GM18499 (cell line): ENCODE results near the gene MAST4.
"Not testable (repeated sequence)": the region's sequence is repeated elsewhere in the genome, so short reads cannot be mapped to it uniquely, and the experiment has no call there.

Source experiments
- ATAC-seq: cut with Tn5 transposase; IDR thresholded peaks from one replicate; pipeline ENCODE4 v1.9.1; 2021; ENCODE audit warnings: moderate number of reproducible peaks; ENCODE audit not compliant: insufficient read depth, unreplicated experiment

Gene MAST4

DNA sequence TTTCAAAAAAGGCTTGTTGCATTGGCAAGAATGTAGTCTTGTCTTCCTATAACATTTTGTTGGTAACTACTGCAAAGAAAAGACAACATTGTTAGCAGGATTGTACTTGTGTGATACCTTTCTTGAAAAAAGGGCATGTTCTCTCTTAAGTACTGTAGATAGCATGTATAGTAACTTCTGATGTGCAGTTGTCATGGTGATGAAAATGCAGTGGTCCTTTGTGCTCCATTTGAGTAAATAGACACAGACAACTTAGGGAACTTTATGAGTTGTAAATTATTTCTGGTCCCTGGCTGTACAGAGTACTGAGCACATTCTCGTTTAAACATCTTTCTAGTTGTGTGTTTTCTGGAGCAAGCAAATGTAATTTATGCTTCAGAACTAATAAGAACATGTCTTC is 497.1 kb downstream of the MAST4 start:
- no peak for ATAC-seq

DNA sequence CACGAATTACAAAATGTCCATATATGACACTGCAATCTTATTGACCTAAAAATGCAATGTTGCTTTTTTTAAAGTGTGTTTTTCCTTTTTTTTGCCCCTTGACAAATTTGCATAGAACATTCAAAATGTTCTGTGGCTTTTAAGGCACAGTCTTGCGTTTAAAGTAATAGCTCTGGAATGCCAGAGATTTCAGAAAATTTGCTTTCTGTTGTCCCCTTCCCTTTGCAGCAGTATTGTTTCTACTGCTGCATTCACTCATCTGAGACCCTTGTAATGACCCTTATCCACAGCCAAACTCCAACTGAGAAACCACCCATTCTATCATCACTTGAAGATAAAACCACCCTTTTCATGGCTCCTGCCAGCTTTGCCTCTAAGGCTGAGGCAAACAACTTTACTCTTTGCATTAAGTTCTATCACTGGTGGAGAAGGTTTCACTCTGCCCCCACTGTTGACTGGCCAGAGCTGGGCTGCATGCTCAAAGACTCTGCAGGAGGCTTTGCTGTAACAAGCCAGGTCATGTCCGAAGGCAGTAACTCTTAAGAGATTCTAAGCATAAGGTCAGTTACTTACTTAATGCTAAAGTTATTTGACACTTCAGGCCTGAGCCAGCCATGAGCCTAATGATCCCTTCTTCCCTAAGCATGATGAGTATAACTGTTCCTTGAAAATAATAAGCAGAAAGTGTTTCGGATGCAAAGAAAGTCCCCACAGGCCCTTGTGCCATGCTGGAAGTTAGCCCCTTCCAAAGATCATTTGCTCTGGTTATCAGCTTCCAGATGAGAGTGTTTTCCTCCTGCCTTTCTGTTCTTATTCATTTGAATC is 498.5 kb downstream of the MAST4 start:
- no peak for ATAC-seq

DNA sequence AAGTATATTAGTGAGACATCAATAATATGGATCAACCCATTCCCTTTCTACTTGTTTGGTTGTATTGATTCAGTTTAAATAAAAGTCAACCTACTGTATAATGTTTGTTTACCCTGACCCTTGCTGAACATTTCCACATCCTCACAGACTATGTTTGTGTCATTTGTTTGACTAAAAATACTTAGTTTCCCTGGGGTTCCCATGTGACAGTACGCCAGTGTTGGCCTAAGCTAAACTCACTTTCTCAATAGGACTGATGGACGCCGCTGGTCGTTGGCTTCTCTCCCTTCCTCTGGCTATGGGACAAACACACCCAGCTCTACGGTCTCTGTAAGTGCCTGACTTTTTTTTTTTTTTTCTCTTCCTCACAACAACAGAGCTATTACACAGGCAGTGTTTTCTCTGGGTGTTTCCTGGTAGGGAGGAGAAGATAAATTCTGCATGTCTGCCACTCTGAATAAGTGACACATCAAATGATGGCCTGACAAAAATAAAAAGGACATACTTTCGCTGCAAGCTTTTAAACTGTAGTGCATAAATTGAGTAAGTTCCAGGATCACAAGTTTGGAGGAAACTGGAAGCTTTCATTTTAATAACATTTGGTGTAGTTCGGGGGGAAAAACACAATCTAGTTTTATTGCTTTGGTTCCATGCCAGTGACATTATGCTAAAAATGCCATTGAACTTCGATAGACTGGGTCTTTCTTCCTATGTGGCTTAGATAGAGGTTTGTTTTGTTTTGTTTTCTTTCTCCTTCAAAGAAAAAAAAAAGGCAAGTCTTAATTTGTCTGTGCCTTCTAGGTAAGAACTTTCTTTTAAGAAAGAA is 499.4 kb downstream of the MAST4 start:
- ATAC-seq = no peak

DNA sequence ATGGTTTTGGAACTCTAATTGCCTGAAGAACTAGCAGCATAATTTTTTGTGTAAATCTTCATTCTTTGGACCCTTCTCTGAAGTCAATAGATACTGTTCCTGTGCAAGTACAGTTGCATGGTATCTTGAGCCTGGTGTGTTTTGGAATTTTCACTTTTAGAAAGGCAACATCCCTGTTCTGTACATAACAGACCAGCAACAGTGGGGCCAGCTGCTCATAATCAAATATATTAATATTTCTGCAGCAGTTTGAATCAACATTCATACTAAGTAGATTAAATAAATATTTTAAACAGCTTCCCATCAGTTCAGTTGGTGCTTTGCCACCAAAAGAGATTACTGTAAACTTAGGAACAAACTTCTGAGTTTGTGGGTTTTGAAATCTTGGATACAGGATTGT is 502.5 kb downstream of the MAST4 start:
- ATAC-seq = no peak

DNA sequence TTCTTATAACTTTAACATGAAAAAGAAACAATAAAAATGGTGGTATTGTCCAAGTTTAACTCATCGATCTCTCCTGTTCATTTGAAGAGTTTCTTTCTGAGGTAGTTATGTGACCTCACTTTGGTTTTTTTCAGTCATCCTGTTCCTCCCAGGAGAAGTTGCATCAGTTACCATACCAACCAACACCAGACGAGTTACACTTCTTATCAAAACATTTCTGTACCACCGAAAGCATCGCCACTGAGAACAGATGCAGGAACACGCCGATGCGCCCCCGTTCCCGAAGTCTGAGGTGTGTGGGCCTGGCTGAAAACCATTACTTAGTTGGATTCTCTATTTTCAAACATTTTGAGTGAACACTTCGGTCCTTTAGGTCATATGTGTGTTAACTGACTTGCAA is 504.1 kb downstream of the MAST4 start:
- no peak for ATAC-seq

DNA sequence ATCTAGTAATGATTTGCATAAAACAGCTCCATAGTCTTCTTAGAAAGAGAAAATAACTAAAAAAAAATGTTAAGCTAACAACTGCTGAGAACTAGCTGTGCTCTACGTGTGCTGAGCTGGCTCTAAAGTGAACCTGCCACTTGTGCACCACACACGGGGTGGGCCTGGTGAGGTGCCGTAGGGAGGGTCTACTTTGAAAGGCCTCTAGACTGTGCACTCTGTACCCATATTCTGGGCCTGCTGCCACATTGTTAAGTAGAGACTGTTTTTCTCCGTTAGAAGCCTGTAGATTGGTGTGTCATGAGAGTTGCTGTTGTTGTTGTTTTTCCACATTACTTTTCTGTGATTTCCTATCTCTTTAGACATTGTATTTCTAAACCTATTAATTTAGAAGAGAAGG is 506.5 kb downstream of the MAST4 start:
- no peak for ATAC-seq

DNA sequence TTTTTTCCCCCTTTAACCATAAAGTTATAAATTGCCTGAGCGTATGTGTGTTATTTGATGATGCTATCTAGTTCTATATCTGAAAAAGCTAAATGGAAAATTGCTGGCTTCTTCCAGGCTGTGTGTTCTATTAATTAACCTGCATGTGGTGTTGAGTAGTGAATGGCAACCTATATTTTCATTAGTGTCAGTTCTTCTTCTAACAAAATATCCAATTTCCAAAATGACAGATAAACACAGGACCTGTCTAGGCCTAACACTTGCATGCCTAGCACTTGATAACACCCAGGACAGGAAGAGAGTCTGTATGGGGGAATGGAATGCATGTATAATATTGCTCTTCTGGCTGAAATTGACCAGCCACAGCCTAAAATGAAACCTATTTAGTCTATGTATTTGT is 508.7 kb downstream of the MAST4 start:
- no peak for ATAC-seq

DNA sequence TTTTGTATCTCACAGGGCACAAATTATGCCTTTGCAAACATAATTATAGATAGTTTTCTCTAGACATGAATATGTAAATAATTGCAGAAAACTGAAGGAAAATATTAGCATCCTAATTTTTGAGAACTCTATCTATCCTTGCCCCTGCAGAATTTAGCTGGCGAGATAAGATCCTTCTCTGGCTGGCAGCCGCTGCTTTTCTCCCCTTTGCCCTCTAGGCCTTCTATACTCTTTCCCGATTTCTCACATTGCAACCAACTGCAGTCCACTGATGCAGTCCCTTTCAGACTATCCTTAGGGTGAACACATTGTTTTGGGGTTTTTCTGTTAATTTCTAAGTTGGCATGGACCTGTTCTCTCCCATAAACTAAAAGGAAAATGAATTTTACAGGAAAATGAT is 509.1 kb downstream of the MAST4 start:
- no peak for ATAC-seq

DNA sequence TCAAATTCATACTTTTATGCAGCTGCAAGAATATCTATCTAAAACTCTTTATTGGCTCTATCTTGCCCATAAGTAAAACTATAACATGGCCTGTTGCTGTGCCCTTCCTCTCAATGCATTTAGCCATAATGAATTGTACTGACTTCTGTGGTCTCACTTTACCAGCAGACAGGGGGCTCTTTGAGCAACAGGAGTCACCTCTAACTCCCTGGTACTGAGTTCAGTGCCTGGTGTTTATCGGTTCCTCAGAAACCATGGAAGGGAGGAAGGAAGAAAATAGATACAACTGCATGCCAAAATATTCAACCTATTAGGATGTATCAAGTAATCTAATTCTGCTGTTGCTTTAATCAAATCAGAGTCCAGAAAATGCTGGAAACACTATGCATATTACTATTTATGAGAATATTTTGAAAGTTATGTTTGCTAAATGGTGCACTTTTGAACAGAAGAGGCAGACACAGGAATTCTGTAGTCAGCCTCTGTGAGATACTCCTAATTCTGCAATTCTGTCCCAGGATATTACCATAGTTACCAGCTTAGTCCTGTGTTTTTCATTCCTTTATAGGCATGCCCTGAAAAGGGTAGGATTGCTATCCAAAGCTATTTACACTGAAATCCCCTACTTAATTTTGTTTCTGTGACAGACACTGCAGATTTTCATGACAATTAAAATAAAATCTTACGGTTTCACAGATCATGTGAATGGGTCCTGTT is 510.6 kb downstream of the MAST4 start:
- ATAC-seq = no peak

DNA sequence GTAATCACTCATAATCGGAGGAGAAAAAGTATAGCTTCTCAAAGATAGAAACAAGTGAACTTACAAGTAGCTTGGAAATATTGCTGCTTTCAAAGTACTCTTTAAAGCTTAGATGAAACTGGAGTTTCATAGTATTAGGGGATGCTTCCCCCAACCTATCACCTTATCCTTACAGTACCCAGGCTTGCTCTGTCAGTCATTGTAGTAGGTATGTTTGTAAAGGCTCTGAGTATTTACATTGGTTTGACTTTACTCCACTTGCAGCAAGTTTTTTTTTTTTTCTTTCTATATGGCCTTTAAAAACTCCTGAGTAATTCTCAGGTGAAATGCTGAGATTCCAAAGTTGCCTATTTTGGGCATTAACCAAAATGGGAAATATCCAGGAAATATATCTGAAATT is 515.6 kb downstream of the MAST4 start:
- no peak for ATAC-seq

DNA sequence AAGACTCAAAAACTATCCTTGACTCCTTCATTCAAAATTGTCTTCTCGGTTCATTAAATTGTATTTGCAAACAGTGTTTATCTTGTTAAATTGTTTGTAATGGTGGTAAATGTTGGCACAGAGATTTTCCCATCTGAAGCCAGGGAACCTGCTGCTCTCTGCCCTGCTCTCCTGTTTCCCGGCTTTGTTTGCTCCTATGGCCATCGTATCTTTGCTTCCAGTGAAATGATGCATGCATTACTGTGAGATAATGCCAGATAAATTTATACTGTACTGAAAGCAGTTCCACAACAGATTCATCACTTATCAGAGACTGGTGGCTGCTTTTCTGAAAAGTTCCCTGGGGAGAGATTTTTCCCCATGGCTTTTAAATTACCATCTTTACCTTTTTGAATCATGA is 519.1 kb downstream of the MAST4 start:
- no peak for ATAC-seq

DNA sequence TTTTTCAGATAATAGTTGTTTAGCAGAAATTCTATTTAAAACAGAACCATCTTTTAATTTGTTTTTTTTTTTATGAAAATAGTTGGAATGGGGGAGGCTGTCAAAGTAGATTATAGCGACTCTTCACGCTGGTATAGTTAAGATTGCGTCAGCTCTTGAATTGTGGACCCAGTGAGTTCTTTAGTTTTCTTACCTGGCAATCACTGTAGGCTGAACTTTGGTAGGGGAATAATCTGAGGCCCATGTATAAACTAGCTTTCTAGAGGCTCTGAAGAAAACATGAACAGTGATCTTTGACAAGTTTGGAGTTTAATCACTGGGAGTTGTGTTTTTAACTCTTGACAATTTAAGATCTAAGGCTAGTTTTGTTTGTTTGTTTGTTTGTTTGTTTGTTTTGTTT is 519.6 kb downstream of the MAST4 start:
- ATAC-seq = no peak

DNA sequence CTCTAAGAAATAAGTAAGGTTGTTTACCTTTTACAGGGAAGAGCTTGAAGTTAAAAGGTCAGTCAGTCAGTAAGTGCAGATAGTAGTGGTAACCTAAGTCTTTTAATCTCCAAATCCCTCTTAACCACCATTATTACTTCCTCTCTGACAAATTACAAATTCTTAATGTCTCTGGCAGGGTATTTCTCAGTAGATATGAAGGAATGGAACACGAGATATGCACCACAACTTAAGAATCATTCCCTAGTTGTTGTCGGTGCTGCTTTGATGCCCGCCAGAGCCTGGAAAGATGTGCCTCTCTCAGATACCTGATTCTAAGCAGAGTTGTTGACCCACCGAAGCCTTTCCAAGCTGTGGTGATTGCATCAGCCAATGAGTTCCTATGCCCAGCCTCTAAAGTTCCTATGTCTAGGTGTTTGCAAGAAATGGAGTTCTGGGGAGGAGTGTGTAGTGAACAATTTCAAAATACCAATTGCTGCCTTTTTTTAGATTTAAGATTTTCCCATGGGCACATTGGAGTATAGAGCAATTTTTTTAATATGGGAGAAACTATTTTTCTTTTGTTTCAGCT is 521.9 kb downstream of the MAST4 start:
- ATAC-seq = no peak

DNA sequence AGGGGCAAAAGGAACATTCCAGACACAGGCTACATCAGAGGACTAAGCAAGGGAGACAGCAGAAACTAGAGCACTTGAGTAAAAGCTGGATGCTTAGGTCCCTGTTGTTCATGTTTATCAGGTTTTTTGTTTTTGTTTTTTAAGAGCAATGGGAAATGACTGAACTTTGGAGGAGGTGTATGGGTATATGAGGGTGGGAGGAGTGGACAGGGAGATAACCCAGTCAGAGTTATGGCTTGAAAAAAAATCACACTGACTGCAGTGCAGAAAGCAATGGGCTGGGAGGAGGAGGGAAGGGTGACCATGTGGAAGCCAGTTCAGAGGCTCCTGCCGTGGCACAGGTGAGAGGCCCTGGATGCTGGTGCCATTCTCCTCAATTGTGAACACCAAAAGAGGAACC is 522.8 kb downstream of the MAST4 start:
- no peak for ATAC-seq

DNA sequence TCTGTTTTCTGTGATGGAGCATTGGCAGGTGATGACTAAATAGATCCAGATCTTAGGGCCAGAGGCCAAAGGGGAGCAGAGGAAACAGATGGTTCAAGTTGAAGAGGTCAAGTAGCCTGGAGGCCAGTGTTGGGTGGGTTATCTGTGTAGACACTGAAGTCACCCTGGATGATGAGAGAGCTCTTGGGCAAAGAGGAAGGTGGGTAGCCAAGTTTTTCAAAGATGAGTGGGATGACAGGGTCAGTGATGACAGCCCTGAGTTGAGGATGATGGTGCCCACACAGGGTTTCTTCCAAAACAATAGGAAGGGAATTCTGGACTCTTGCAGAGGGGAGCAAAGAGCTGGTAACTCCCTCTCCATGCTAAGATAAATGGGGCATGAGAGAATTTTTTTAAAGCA is 523.8 kb downstream of the MAST4 start:
- ATAC-seq = no peak

DNA sequence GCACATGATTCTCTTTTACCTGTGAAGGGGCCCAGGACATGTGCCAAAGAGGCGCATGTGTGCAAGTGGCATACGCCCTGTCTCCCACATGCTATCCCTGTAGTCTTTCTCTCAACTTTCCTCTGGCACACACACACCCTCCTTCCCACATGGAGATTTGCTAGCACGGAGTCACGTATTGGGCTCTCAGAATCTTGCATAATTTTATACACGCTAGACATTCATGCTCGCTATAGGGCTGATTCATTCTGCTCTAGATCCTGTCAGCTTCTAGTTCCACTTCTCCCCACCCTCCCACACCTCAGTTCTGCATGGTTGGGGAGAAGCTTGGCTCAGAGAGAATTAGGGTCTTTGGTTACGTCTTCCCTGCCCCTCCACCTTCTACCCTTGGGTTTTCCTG is 527.6 kb downstream of the MAST4 start:
- ATAC-seq = no peak

DNA sequence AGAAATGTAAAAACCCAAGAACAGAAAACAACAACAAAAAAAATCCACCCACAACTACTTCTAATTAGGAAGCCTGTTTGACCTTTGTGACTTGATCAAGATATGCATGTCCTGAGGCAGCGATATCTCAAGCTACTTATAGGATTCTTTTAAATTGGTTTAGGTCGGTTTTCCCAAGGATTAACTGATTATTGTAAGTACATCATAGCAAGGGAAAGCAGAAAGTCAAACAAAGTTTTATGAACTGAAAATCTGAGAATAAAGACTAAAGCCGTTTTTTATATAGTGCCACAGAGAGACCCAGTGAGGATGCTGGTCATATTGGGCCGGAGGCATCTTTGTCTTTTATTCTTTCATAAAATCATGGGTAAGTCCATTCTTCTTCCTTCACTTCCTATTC is 528.4 kb downstream of the MAST4 start:
- no peak for ATAC-seq

DNA sequence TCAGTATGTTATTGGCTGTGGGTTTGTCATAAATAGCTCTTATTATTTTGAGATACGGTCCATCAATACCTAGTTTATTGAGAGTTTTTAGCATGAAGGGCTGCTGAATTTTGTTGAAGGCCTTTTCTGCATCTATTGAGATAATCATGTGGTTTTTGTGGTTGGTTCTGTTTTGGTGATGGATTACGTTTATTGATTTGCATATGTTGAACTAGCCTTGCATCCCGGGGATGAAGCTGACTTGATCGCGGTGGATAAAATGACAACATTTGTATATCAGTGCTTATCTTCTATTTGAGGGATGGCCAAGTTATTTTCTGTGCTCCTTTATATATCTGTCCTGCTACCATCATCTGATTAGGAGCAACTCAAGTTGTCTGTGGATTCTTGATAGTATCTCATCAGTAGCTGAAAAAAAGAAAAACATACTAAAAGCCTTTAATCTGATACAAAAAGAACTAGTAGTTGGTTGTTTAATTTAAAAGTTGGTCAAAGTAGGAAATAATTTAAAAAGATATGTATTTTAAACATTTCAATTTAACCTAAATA is 531.2 kb downstream of the MAST4 start:
- ATAC-seq = not testable (repeated sequence)

DNA sequence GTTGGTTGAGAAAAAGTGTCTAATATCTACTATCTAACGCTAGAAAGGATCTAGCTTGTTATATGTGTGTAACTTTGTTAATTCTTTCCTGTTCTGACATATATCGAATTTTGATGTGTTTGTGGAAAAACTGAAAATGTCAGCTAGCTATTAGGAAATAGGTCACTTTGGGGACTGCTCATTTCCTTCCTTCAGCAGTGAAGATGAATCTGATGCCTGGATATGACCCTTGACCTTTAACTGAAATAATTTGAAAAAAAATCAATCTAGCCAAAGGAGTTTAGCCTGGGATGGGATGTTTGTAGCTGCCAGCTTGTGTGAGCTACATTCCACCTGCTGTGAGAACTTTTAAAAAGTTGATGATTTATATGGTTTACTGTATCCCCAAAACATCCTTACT is 533.6 kb downstream of the MAST4 start:
- ATAC-seq = no peak

DNA sequence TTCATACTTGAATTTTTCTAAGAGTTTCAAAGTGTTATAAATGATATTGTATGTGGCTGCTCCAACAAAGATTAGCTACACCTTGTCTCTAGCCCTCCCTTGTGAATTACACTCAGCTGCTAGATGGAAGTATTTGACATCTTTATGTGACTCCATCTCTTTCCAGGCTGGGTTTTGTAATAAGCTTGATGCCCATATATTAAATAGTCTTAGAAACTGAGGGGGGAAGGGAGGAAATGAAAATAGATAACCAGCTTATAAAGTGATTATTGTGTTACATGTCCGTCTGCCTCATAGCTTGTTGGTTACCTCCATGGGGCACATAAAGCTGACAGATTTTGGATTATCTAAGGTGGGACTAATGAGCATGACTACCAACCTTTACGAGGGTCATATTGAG is 537.0 kb downstream of the MAST4 start:
- ATAC-seq = no peak

DNA sequence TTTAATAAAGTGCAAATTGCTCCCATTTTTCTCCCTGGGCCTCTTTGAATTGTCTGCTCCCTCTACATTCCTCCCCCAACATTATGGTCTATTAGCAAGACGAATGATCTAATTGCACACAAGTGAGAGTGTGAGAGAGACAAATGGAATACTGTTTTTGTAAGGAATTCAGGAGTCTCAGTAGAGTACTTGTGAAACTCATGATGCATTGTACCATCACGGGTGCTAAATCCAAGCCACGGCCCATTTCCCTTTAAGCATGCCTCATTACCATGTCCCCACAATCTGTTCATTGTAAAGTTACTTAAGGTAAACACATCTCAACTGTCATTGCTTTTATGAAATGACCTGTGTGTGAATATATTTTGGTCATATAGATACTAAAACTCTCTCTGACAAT is 537.6 kb downstream of the MAST4 start:
- ATAC-seq = no peak
